Left lobe of liver (tissue), 2 donors: ENCODE measurements around the gene GNLY. TPM values are rescaled to one million over a fixed set of nuclear protein-coding genes. Genes with fewer than 3 reads are reported as not detected.

Experiments
- ATAC-seq: fragments of 200-7000 bp; cut with Tn5 transposase; one replicate; pipeline ENCODE4 v1.9.1; 2020; ENCODE audit warnings: mild to moderate bottlenecking, moderate library complexity
- DNase-seq: peaks from one replicate; pipeline ENCODE4 v3.0.0-alpha.2; 2020; ENCODE audit warnings: low spot score
- total RNA-seq: library from RNA; stranded (reverse); gene quantifications from one replicate; pipeline ENCODE4 v1.2.1, GENCODE V29; 2021
- donor health status: DM: no; HTN: no; CAD: no; lungs with moderate emphysema.
- donor health status: DM: no; HTN: yes; CAD: no.

The GNLY gene
- total RNA-seq, 1 donor from 2014 or later, result 0.68 TPM

DNA sequence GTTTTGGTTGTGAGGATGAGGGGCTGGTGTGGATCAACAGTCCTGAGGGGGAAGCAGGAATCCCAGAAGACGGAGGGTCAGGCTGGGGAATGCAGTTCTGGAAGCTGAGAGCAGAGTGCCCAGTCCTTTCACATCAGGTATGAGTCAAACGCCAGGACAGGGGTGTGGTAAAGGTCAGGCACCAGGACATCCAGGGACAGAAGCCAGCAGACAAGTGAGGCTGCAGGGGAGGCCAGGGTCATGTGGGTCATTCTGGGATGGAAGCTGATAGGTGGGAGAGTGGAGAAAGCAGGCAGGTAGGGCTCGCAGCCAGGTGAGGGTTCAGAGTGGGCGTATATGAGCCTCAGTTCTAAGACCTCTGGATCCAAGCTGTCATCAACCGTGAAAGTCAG lies 12.8 kb upstream of the GNLY start:
- DNase-seq (peak; percentile 61), ATAC-seq (peak; percentile 67)

DNA sequence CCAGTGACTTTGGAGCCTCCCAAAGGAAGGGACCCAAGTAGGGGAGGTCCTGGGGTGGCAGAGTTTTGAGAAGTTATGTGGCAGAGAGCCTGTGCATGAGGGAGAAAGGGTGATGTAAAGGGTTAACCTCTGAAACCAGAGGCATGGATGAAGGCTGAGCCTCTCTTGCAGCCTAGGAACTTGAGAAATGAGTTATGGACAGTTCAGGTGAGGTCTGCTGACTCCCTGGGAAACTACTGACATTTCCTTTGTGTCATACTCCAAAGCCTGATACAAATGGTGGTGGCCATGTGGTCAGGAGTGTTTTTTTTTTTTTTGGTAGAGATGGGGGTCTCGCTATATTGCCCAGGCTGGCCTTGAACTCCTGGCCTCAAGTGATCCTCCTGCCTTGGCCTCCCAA lies 12.4 kb upstream of the GNLY start:
- ATAC-seq (no peak), DNase-seq (no peak)

DNA sequence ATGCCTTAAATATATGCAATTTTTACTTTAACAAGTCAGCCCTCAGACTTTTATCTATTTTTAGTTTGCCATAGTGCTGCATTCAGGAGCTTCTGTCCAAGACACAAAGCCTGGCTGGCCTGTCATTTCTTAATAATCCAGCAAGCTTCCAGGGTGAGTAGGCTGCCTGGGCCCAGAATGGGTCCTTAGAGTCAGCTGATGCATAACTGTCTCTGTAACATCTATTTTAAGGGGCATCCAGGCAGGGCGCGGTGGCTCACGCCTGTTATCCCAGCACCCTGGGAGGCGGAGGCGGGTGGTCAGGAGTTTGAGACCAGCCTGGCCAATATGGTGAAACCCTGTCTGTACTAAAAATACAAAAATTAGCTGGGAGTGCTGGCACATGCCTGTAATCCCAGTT lies 11.8 kb upstream of the GNLY start:
- DNase-seq (no peak), ATAC-seq (no peak)

DNA sequence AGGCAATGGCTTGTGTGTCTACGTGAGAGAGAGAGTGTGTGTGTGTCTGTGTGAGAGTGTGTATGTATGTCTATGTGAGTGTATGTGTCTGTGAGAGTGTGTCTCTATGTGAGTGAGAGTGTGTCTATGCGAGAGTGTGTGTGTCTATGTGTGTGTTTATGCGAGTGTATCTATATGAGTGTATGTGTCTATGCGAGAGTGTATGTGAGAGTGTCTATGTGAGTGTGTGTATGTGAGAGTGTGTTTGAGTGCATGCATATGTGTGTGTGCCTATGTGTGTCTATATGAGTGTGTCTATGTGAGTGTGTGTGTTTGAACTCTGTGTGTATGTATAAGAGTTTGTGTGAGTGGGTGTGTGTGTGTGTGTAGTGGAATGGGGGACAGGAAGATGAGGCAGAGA lies 9.8 kb upstream of the GNLY start:
- ATAC-seq (no peak), DNase-seq (no peak)

DNA sequence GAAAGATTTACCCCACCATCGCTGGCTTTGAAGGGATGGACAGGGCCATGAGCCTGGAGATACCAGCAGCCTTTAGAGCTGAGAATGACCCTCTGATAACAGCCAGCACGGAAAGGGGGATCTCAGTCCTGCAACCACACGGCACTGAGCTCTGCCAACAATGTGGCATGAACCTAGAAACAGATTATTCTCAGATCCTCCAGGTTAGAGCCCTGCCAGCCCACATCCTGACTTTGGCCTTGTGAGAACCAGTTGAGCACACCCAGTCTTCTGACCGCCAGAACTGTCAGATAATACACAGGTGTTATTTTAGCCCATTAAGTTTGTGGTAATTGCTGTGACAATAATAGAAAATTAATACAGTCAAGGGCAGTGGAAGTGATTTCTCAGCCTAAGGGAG lies 9.4 kb upstream of the GNLY start:
- DNase-seq, result no peak
- no peak for ATAC-seq

DNA sequence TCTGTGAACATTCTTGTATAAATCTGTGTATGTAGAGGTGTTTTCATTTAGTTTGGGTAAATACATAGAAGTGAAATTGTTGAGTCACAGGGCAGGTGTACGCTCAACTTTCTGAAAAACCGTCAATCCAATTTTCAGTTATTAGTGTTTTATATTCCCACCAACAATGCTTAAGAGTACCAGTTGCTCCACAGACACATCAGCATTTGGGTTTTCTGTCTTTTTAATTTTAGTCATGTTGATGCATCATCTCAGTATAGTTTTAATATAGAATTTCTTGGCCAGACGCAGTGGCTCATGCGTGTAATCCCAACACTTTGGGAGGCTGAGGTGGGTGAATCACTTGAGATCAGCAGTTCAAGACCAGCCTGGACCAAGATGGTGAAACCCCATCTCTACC lies 3.2 kb upstream of the GNLY start:
- no peak for ATAC-seq

DNA sequence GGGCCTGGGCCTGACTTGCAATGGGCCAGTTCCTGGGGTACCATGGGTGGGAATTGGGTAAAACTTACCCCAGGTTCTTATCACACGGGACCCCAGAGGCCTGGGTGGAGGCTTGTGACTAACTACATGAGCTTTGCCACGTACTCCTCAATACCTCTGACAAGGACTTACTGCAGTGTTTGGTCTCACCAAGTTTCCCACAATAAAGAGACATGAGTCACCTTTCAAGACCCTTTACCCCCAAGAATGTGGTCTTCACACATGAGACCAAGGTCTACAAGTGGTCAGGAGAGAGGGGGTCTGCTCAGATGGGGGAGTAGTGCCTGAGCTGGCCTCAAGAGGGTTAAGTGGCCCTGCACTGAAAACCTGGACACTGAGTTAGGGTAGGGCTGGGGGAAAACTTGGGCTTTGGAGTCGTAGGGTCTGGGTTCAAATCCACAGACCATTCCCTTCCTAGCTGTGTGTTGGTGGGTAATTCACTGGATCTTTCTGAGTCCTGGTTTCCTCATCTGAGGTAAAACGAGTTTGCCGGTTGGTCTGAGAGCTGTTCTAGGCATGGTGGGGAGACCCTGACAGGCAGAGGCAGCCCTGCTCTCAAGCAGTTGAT lies 2.0 kb upstream of the GNLY start:
- no peak for DNase-seq
- no peak for ATAC-seq

More for the DNA sequence above, 3.2 kb upstream of the GNLY start:
- no peak for DNase-seq

DNA sequence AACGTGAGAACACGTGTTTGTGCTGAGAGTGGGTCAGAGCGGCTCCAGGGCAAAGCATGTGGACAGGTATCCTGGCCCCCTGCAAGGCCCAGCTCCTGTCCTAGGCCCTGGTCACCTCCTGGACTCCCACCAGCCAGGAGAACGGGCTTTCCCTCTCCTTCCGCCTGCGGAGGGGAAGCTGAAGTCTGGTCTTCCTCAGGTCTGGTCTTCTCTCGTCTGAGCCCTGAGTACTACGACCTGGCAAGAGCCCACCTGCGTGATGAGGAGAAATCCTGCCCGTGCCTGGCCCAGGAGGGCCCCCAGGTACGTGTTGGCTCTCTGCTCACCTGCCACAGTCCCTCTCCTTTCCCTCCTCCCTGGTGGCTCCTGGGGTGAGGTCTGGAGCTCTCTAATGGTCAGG lies 963 bp downstream of the GNLY start:
- no peak for ATAC-seq
- DNase-seq, result peak; percentile 27

DNA sequence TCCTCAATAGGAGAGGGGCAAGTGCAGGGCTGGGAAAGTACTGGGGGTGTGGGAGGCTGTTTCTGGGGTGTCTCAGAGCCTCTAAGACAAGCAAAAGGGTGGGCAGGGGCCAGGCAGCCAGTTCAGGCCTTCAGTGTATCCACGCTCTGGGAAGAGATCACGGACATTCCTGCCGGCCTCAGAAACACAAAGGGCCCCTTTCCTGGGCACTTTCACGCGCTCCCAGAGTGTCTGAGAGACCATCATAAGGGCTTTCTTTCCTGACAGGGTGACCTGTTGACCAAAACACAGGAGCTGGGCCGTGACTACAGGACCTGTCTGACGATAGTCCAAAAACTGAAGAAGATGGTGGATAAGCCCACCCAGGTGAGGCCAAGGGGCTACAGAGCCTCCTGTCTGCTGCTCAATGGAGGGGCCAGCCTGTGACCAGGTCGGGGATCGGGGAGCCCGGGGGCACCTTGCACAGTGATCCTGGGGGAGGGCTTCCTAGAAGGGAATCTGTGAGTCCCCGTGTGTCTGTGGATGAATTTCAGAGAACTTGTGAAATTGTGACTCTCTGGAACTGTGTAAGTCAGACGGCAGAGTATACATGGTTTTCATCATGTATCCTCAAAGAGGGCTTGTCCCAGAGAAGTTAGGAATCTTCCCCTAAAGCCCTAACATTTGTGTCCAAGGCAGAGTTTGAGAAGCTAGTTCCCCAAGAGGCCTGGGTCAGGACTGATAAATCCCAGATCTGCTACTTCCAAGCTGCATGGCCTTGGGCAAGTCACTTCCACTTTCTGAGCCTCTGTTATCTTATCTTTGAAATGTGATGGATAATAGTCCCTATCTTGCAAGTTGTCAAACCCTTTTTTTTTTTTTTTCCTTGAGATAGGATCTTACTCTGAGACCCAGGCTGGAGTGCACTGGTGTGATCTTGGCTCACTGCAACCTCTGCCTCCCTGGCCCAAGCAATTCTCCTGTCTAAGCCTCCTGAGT lies 1.8 kb downstream of the GNLY start:
- ATAC-seq, result no peak
- no peak for DNase-seq

DNA sequence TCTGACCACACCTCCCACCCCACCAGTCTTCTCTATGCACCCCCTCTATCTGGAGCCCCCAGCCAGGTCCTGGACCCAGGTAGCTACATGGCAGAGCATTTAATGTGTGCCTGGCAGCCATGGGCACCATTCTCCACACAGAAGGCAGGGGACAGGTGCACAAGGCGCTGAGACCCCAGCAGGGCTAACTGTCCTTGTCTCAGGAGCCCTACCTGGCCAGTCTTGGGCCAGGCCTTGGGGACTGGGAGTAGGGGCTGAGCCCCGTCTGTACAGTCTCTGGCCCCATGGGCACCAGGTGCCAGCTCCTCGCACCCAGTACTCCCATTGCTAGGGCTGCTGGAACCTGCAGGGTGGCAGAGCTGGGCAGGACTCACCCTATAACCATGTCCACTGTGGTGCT lies 2.9 kb downstream of the GNLY start:
- DNase-seq, result peak; percentile 42
- ATAC-seq, result no peak

DNA sequence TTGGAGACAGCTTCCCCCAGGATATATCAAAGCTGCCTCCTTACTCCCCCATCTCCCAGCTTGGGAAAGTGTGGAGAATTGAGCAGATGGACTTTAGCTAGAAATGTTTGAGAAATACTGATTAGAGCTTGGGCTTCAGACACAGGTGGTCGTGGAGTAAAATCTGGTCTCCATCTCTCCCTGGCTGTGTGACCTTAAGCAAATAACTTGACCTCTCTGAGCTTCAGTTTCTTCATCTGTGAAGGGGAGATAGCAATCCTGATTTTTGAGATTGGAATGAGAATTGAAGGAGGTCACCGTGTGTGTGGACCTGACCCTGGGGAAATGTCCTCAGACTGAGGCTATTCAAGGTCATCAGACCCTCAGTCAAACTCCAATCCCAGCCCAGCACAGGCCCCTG lies 3.6 kb downstream of the GNLY start:
- DNase-seq (no peak), ATAC-seq (no peak)

DNA sequence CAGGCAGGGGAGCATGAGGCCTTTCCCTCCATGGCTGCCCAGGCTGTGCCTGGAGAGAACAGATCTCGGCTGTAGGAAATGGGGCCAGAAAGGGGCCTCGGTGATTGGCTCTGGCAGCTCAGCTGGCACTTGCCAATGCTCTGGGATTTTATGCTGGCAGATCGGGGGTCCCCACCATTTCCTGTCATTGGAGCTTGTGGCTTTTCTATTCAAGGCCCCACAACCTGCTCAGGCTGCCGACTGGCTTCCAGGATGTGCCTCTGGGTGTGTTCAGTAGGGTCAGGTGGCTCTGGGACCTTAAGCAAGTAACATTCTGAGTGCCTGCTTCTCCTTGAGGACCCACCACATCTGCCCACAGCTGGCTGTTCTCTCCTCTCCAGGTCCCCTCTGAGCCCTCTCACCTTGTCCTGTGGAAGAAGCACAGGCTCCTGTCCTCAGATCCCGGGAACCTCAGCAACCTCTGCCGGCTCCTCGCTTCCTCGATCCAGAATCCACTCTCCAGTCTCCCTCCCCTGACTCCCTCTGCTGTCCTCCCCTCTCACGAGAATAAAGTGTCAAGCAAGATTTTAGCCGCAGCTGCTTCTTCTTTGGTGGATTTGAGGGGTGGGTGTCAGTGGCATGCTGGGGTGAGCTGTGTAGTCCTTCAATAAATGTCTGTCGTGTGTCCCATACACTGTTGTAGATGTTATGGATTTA lies 4.2 kb downstream of the GNLY start:
- ATAC-seq (no peak), DNase-seq (peak; percentile 36)

DNA sequence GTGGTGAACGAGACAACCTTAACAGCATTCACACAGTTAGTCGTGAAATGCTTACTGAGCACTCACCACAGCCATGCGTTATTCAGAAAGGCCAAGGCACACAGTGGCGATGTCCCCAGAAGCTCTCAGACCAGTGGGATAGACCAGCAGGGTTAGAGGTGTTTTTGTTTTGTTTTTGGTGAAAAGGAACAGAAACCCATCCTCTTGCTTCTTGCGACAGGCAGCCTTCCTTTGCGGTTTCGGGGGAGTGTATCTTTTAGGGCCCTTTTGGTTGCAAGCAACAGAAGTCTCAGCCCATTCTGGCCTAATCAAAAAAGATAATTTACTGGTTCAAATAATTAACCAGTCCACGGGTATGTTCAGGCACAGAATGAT lies 4.7 kb downstream of the GNLY start:
- DNase-seq, result no peak
- no peak for ATAC-seq

DNA sequence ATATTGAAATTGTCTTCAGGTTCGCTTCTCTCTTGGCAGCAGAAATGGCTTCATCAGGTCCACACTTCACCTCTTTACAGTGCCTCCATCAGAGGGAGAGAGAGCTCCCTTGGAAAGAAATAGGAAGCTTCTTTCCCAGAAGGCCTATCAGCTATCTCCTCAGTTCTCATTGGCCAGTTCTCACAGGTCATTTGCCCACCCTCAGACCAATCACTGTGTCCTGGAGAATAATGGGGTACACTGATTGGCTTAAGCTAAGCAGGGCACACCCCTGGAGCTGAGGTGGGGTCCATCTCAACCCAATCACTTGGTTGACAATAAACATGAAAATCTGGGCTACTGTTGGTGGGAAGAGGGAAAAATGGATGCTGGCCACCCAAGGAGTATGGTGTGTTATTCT lies 5.2 kb downstream of the GNLY start:
- ATAC-seq (no peak), DNase-seq (no peak)

DNA sequence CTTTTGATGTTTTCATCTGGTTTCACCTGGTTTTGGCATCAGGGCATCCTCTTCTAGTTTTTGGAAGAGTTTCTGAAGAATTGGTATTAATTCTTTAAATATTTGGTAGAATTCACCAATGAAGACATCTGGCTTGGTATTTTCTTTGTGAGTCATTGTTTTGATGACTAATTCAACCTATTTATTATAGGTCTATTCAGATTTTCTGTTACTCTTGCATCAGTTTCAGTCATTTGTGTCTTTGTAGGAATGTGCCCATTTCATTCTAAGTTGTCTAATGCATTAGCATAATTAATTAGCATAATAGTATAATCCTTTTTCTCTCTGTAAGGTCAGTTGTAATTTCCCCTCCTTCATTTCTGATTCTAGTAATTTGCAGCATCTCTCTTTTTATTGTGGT lies 8.0 kb downstream of the GNLY start:
- DNase-seq (no peak), ATAC-seq (no peak)

DNA sequence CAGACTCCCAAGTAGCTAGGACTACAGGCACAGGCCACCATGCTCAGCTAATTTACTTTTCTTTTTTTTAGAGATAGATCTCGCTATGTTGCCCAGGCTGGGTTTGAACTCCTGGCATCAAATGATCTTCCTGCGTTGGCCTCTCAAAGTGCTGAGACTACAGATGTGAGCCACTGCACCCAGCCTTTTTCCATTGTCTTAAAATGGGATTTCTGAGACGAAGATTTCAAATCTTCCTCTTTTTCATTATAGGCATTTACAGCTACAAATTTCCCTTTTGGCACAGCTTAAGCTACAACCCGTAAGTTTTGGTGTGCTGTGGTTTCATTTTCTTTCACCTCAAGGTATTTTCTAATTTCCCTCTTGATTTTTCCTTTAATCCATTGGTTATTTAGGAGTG lies 8.6 kb downstream of the GNLY start:
- DNase-seq (no peak), ATAC-seq (no peak)

DNA sequence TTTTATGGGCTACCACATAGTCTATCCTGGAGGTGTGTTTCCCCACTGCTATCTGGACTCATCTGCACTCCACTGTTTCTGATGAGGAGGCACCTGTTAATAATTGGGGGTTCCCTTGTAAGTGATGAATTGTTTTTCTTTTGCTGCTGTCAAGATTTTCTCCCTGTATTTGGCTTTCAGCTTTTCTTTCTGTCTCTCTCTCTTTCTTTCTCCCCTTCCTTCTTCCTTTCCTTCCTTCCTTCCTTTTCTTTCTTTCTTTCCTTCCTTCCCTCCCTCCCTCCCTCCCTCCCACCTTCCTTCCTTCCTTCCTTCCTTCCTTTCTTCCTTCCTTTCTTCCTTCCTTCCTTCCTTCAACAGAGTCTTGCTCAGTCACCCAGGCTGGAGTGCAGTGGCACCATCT lies 9.2 kb downstream of the GNLY start:
- no peak for DNase-seq
- ATAC-seq, result no peak

DNA sequence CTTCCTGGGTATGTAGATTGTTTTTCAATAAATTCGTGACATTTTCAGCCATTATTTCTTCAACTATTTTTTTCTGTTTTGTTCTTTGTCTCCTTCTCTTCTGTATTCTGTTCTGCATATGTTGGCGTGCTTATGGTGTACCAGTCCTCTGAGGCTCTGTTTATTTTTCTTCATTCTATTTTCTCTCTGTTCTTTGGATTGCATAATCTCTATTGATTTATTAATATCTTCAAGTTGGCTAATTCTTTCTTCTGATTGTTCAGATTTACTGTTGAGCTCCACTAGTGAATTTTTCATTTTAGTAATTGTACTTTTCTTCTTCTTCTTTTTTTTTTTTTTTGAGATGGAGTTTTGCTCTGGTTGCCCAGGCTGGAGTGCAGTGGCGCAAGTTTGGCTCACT lies 9.9 kb downstream of the GNLY start:
- no peak for ATAC-seq
- no peak for DNase-seq

DNA sequence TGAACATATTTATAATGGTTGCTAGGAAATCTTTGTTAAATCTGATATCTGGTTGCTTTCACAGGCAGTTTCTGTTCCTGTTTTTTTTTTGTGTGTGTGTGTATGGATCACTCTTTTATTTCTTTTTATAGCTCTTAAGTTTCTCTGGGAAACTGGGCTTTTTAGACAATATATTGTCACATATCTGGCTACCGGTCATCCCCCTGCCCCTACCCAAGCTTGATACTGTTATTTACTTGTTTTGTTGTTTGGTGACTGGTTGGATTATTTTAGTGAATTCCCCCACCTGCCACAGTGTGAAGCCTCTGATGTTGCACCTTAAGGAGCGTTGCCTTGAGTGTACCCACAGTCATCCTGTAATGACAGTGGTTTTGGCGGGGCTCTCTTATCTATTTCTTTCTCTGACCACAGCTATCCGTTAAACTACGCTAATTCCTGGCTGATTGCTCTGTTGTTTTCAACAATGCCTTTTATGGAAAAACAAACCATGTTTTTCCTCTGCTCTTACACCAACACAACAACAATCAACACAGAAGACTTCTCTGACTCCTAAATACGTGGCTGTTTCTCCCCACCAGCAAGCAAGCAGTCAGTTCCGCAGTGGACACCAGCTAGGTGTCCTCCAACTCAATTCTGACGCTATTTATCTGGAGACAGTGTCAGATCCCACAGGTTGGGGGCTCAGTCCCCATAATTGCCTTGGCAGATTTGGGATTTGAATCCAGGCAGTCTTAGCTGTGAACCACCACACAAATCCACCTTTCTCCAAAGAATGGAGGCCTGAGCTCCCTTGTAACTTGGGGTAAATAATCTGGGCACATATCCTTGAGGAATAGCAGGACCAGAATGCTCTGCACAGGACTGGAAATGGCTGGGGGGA lies 10.9 kb downstream of the GNLY start:
- no peak for ATAC-seq
- peak; percentile 40 for DNase-seq

DNA sequence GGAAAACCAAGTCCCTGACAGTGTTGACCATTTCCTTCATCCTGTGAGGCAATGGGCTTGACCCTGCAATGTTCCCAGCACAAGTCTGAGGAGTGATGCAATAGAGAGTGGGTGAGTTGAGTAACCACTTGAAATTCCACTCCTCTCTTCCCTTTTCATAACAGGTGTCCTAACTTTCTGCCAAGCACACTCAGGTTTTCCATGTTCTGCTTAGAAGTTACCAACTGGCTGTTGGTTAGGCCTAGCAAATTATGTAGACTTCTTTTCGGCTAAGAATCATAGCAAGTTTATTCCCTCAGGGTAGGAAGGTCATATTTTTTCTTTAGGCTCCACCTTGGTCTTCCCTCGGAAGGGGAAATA lies 11.5 kb downstream of the GNLY start:
- DNase-seq, result peak; percentile 86

DNA sequence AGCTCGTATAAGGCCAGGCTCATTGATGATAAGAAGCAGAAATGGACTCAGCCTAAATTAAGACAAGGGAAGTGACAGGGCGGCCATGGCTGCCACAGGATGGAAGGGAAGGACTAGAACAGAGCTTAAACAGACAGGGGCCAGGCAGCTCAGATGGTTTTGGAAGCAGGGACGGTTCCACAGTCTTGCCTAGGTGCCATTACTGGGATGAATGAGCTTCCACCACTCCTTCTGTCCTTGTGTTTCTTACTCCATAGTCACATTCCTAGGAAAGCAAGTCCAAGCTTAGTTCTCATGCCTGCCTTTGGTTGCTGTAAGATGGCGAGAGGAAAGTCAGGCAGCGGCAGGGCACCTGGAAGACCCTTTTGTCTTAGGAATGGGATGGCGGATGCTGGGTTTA lies 11.9 kb downstream of the GNLY start:
- ATAC-seq, result no peak
- DNase-seq, result peak; percentile 44

More for the DNA sequence above, 11.5 kb downstream of the GNLY start:
- peak; percentile 67 for ATAC-seq
